Measurements from ENCODE around the gene CD101.

The CD101 gene

DNA sequence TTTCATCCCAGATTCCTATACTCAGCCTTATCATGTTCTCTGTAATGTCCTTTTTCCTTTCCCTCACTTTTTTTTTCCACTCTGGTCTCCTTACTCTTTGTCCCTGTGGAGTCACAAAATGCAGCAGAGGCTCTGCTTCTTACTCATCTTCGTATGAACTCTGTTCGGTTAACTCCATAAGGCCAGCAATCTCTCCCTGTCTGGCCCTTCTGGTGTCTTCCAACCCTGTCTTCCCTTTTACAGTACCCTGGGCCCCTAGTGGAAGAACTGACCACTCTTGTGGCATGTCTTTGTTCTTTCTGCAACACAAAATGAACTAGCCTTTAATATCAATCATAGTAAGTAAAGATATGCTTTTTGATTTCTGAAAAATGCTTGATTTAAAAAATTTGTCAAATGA lies 7.1 kb downstream of the CD101 start:
- Histone ChIP-seq H3K27me3 (ENCODE audit: control insufficient read depth, low read length) (peaks cover 6% of the 10 kb centered on the region), H3K9me2 (replicated peaks; ENCODE audit: control insufficient read depth, low read length) (no peaks in the 10 kb centered on the region), H3K27ac (ENCODE audit: low read depth, low read length) (no peak overlapping the region), H3K9me3 (ENCODE audit: control insufficient read depth, insufficient read depth, low read length) (no peaks in the 10 kb centered on the region), H3K79me2 (ENCODE audit: control insufficient read depth, low read length) (no peaks in the 10 kb centered on the region), H4K20me1 (ENCODE audit: control insufficient read depth, insufficient read depth, low read depth, low read length) (no peaks in the 10 kb centered on the region), H3K36me3 (ENCODE audit: control insufficient read depth, low read length) (no peaks in the 10 kb centered on the region), H3K4me1 (ENCODE audit: control insufficient read depth, low read length) (no peaks in the 10 kb centered on the region), H3K4me3 (ENCODE audit: low read length) (no peak overlapping the region), H3K4me2 (ENCODE audit: low read length) (no peak overlapping the region), H3F3A (ENCODE audit: control insufficient read depth, insufficient read depth) (no peaks in the 10 kb centered on the region)
- TF ChIP-seq EZH2phosphoT487 (IDR thresholded peaks at IDR 0.05; ENCODE audit: borderline replicate concordance, low read length): no peak

- TF ChIP-seq, protein P1, sequence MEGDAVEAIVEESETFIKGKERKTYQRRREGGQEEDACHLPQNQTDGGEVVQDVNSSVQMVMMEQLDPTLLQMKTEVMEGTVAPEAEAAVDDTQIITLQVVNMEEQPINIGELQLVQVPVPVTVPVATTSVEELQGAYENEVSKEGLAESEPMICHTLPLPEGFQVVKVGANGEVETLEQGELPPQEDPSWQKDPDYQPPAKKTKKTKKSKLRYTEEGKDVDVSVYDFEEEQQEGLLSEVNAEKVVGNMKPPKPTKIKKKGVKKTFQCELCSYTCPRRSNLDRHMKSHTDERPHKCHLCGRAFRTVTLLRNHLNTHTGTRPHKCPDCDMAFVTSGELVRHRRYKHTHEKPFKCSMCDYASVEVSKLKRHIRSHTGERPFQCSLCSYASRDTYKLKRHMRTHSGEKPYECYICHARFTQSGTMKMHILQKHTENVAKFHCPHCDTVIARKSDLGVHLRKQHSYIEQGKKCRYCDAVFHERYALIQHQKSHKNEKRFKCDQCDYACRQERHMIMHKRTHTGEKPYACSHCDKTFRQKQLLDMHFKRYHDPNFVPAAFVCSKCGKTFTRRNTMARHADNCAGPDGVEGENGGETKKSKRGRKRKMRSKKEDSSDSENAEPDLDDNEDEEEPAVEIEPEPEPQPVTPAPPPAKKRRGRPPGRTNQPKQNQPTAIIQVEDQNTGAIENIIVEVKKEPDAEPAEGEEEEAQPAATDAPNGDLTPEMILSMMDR (IDR thresholded peaks at IDR 0.05; ENCODE audit: low read depth, low read length, poor library complexity, severe bottlenecking): no peak
- TF ChIP-seq EZH2phosphoT487 (IDR thresholded peaks at IDR 0.05; ENCODE audit: borderline replicate concordance, low read length): no peak
- no peak overlapping the region for H3K4me3 ChIP-seq (ENCODE audit: low read length)
Measured at GRCh38 chr1:117009132-117009531, 7.6 kb downstream of the CD101 start.

GRCh38 chr1:117010310-117010969 lies 8.9 kb downstream of the CD101 start:
- H3K27ac ChIP-seq (ENCODE audit: low read depth, low read length): no peak overlapping the region
- no peak overlapping the region for H3K4me2 ChIP-seq (ENCODE audit: low read length)
- TF ChIP-seq, protein P1 (IDR thresholded peaks at IDR 0.05; ENCODE audit: low read depth, low read length, poor library complexity, severe bottlenecking): no peak
- TF ChIP-seq EZH2phosphoT487 (IDR thresholded peaks at IDR 0.05; ENCODE audit: borderline replicate concordance, low read length): no peak
- H3K4me1 ChIP-seq (ENCODE audit: control insufficient read depth, low read length): no peaks in the 10 kb centered on the region
- no peaks in the 10 kb centered on the region for H3K36me3 ChIP-seq (ENCODE audit: control insufficient read depth, low read length)
- H3K9me2 ChIP-seq (replicated peaks; ENCODE audit: control insufficient read depth, low read length): no peaks in the 10 kb centered on the region
- H3K4me3 ChIP-seq (ENCODE audit: low read length): no peak overlapping the region
- no peaks in the 10 kb centered on the region for H3F3A ChIP-seq (ENCODE audit: control insufficient read depth, insufficient read depth)
- H3K27me3 ChIP-seq (ENCODE audit: control insufficient read depth, low read length): peaks cover 4% of the 10 kb centered on the region
- no peaks in the 10 kb centered on the region for H3K9me3 ChIP-seq (ENCODE audit: control insufficient read depth, insufficient read depth, low read length)
- no peaks in the 10 kb centered on the region for H4K20me1 ChIP-seq (ENCODE audit: control insufficient read depth, insufficient read depth, low read depth, low read length)
- no peaks in the 10 kb centered on the region for H3K79me2 ChIP-seq (ENCODE audit: control insufficient read depth, low read length)

More at GRCh38 chr1:117009132-117009531, 7.6 kb downstream of the CD101 start:
- peaks cover 6% of the 10 kb centered on the region for H3K27me3 ChIP-seq (ENCODE audit: control insufficient read depth, low read length)
- no peaks in the 10 kb centered on the region for H3F3A ChIP-seq (ENCODE audit: control insufficient read depth, insufficient read depth)
- no peaks in the 10 kb centered on the region for H3K36me3 ChIP-seq (ENCODE audit: control insufficient read depth, low read length)
- H3K9me2 ChIP-seq (replicated peaks; ENCODE audit: control insufficient read depth, low read length): no peaks in the 10 kb centered on the region
- no peak overlapping the region for H3K4me2 ChIP-seq (ENCODE audit: low read length)
- H3K79me2 ChIP-seq (ENCODE audit: control insufficient read depth, low read length): no peaks in the 10 kb centered on the region
- no peaks in the 10 kb centered on the region for H3K9me3 ChIP-seq (ENCODE audit: control insufficient read depth, insufficient read depth, low read length)
- H3K4me1 ChIP-seq (ENCODE audit: control insufficient read depth, low read length): no peaks in the 10 kb centered on the region
- no peaks in the 10 kb centered on the region for H4K20me1 ChIP-seq (ENCODE audit: control insufficient read depth, insufficient read depth, low read depth, low read length)
- no peak overlapping the region for H3K27ac ChIP-seq (ENCODE audit: low read depth, low read length)

DNA sequence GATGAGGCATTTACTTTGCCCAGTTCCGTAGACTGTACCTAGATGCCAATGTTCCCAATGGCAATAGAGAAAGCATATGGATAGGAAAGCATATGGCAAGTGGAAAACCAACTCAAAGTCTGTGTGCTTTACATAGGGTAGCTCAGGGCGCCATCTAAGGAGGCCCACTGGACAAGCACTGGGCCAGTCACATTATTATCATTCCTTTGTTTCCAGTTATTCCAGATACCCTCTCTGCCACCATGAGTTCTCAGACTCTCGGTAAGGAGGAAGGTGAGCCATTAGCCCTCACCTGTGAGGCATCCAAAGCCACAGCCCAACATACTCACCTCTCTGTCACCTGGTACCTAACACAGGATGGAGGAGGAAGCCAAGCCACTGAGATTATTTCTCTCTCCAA lies 9.8 kb downstream of the CD101 start:
- H3K27me3 ChIP-seq (ENCODE audit: control insufficient read depth, low read length): peaks cover 3% of the 10 kb centered on the region
- H3K79me2 ChIP-seq (ENCODE audit: control insufficient read depth, low read length): no peaks in the 10 kb centered on the region
- TF ChIP-seq EZH2phosphoT487 (IDR thresholded peaks at IDR 0.05; ENCODE audit: borderline replicate concordance, low read length): no peak
- TF ChIP-seq, protein P1 (IDR thresholded peaks at IDR 0.05; ENCODE audit: low read depth, low read length, poor library complexity, severe bottlenecking): no peak
- no peaks in the 10 kb centered on the region for H3K9me2 ChIP-seq (replicated peaks; ENCODE audit: control insufficient read depth, low read length)
- no peaks in the 10 kb centered on the region for H4K20me1 ChIP-seq (ENCODE audit: control insufficient read depth, insufficient read depth, low read depth, low read length)
- H3K36me3 ChIP-seq (ENCODE audit: control insufficient read depth, low read length): no peaks in the 10 kb centered on the region
- H3K4me2 ChIP-seq (ENCODE audit: low read length): no peak overlapping the region
- H3K27ac ChIP-seq (ENCODE audit: low read depth, low read length): no peak overlapping the region
- H3K4me3 ChIP-seq (ENCODE audit: low read length): no peak overlapping the region
- H3K4me1 ChIP-seq (ENCODE audit: control insufficient read depth, low read length): no peaks in the 10 kb centered on the region
- no peaks in the 10 kb centered on the region for H3F3A ChIP-seq (ENCODE audit: control insufficient read depth, insufficient read depth)
- no peaks in the 10 kb centered on the region for H3K9me3 ChIP-seq (ENCODE audit: control insufficient read depth, insufficient read depth, low read length)

Measured in DOHH2 (cell line).